ENCODE results near the gene TMCO4.

The TMCO4 gene

GRCh38 chr1:19749685-19750084, 50.0 kb downstream of the TMCO4 start:
- Histone ChIP-seq H3K79me2 (ENCODE audit: insufficient read depth, low read length) (no peaks in the 10 kb centered on the region), H2AFZ (ENCODE audit: low read length) (no peak overlapping the region), H3K27me3 (ENCODE audit: insufficient read depth, low read length) (no peaks in the 10 kb centered on the region), H3K4me1 (ENCODE audit: insufficient read depth, low read length, severe bottlenecking) (no peaks in the 10 kb centered on the region), H3K4me2 (ENCODE audit: low read length) (no peak overlapping the region), H3K9ac (ENCODE audit: low read length) (no peak overlapping the region), H3K27ac (ENCODE audit: low read depth, low read length, poor library complexity, severe bottlenecking) (no peak overlapping the region), H3K4me3 (ENCODE audit: low read depth, low read length, poor library complexity, severe bottlenecking) (no peak overlapping the region), H3K9me3 (ENCODE audit: low read length) (no peaks in the 10 kb centered on the region), H3F3A (ENCODE audit: insufficient read depth, low read length) (no peaks in the 10 kb centered on the region), H3K9me2 (ENCODE audit: low read depth, low read length) (no peaks in the 10 kb centered on the region), H3K36me3 (ENCODE audit: insufficient read depth, low read length) (0 out of 2 replicates have a peak, but pooled peaks cover 7% of the 10 kb centered on the region), H4K20me1 (ENCODE audit: insufficient read depth, low read length) (no peaks in the 10 kb centered on the region)
- TF ChIP-seq EZH2 (IDR thresholded peaks at IDR 0.05; ENCODE audit: borderline replicate concordance, low read length), result no peak
- TF ChIP-seq CTCF (IDR thresholded peaks at IDR 0.05; ENCODE audit: low read length), result no peak

- no peaks in the 10 kb centered on the region for H4K20me1 ChIP-seq (ENCODE audit: insufficient read depth, low read length)
- 0 out of 2 replicates have a peak, but pooled peaks cover 7% of the 10 kb centered on the region for H3K36me3 ChIP-seq (ENCODE audit: insufficient read depth, low read length)
- no peaks in the 10 kb centered on the region for H3K4me1 ChIP-seq (ENCODE audit: insufficient read depth, low read length, severe bottlenecking)
- H3K4me3 ChIP-seq (ENCODE audit: low read depth, low read length, poor library complexity, severe bottlenecking), result no peak overlapping the region
- H3F3A ChIP-seq (ENCODE audit: insufficient read depth, low read length), result no peaks in the 10 kb centered on the region
- no peak overlapping the region for H3K27ac ChIP-seq (ENCODE audit: low read depth, low read length, poor library complexity, severe bottlenecking)
- H3K79me2 ChIP-seq (ENCODE audit: insufficient read depth, low read length), result no peaks in the 10 kb centered on the region
- no peaks in the 10 kb centered on the region for H3K9me3 ChIP-seq (ENCODE audit: low read length)
- no peak overlapping the region for H3K4me2 ChIP-seq (ENCODE audit: low read length)
- TF ChIP-seq CTCF (IDR thresholded peaks at IDR 0.05; ENCODE audit: low read length) (no peak), EZH2 (IDR thresholded peaks at IDR 0.05; ENCODE audit: borderline replicate concordance, low read length) (no peak)
- no peaks in the 10 kb centered on the region for H3K9me2 ChIP-seq (ENCODE audit: low read depth, low read length)
- H3K27me3 ChIP-seq (ENCODE audit: insufficient read depth, low read length), result no peaks in the 10 kb centered on the region
- no peak overlapping the region for H3K9ac ChIP-seq (ENCODE audit: low read length)
- no peak overlapping the region for H2AFZ ChIP-seq (ENCODE audit: low read length)
Measured at GRCh38 chr1:19747761-19748160, 52.0 kb downstream of the TMCO4 start.

- no peaks in the 10 kb centered on the region for H3K9me2 ChIP-seq (ENCODE audit: low read depth, low read length)
- no peaks in the 10 kb centered on the region for H4K20me1 ChIP-seq (ENCODE audit: insufficient read depth, low read length)
- H2AFZ ChIP-seq (ENCODE audit: low read length), result no peak overlapping the region
- H3K36me3 ChIP-seq (ENCODE audit: insufficient read depth, low read length), result 0 out of 2 replicates have a peak, but pooled peaks cover 7% of the 10 kb centered on the region
- H3K27me3 ChIP-seq (ENCODE audit: insufficient read depth, low read length), result no peaks in the 10 kb centered on the region
- no peaks in the 10 kb centered on the region for H3K9me3 ChIP-seq (ENCODE audit: low read length)
- no peaks in the 10 kb centered on the region for H3K79me2 ChIP-seq (ENCODE audit: insufficient read depth, low read length)
- H3K4me2 ChIP-seq (ENCODE audit: low read length), result no peak overlapping the region
- no peaks in the 10 kb centered on the region for H3K4me1 ChIP-seq (ENCODE audit: insufficient read depth, low read length, severe bottlenecking)
- no peak overlapping the region for H3K4me3 ChIP-seq (ENCODE audit: low read depth, low read length, poor library complexity, severe bottlenecking)
- H3F3A ChIP-seq (ENCODE audit: insufficient read depth, low read length), result no peaks in the 10 kb centered on the region
- TF ChIP-seq EZH2 (IDR thresholded peaks at IDR 0.05; ENCODE audit: borderline replicate concordance, low read length), result no peak
- TF ChIP-seq CTCF (IDR thresholded peaks at IDR 0.05; ENCODE audit: low read length), result no peak
- H3K9ac ChIP-seq (ENCODE audit: low read length), result no peak overlapping the region
- no peak overlapping the region for H3K27ac ChIP-seq (ENCODE audit: low read depth, low read length, poor library complexity, severe bottlenecking)
Measured at GRCh38 chr1:19744886-19745285, 54.8 kb downstream of the TMCO4 start.
